Measurements from ENCODE around the gene CEP162. TPM values are rescaled to one million over a fixed set of nuclear protein-coding genes. Genes with fewer than 3 reads are reported as not detected.

Gene CEP162
- total RNA-seq, 3 donors from 2014 or later, result 10.9 to 20.1 (median 18.7) TPM

- Histone ChIP-seq H3K4me3 (no peak overlapping the region), H3K4me1 (no peaks in the 10 kb centered on the region), H3K27ac (no peak overlapping the region), H3K36me3 (no peaks in the 10 kb centered on the region), H3K27me3 (no peaks in the 10 kb centered on the region), H3K9me3 (peaks cover 0 to 6% of the 10 kb centered on the region in 2 donors)
- no peak for DNase-seq (ENCODE audit: low spot score in 2 of 2)
- TF ChIP-seq POLR2A (IDR thresholded peaks at IDR 0.05), result no peak
- no peak for TF ChIP-seq POLR2AphosphoS5 (IDR thresholded peaks at IDR 0.05)
- TF ChIP-seq CTCF (IDR thresholded peaks at IDR 0.05), result no peak
- intact Hi-C loops (cut with DNase I; ENCODE audit: low total_unique reads), result no loop called here
Observed at GRCh38 chr6:84103029-84103428, 124.4 kb downstream of the CEP162 start.

- no peak for DNase-seq (ENCODE audit: low spot score in 2 of 2)
- no peaks in the 10 kb centered on the region for H3K36me3 ChIP-seq
- H3K4me3 ChIP-seq, result no peak overlapping the region
- no peaks in the 10 kb centered on the region for H3K4me1 ChIP-seq
- H3K9me3 ChIP-seq, result peaks cover 0 to 9% of the 10 kb centered on the region in 2 donors
- H3K27ac ChIP-seq, result no peak overlapping the region
- no peaks in the 10 kb centered on the region for H3K27me3 ChIP-seq
- TF ChIP-seq POLR2AphosphoS5 (IDR thresholded peaks at IDR 0.05) (no peak), CTCF (IDR thresholded peaks at IDR 0.05) (no peak), POLR2A (IDR thresholded peaks at IDR 0.05) (no peak)
- intact Hi-C loops (cut with DNase I; ENCODE audit: low total_unique reads), result loop anchor here (10.0 kb wide), 1 partner anchor 1400 kb away; no protein-coding TSS in a partner anchor
Observed at GRCh38 chr6:84095156-84095555, 132.3 kb downstream of the CEP162 start.

GRCh38 chr6:84093441-84094435 lies 133.7 kb downstream of the CEP162 start:
- Histone ChIP-seq H3K36me3 (no peaks in the 10 kb centered on the region), H3K4me3 (no peak overlapping the region), H3K4me1 (no peaks in the 10 kb centered on the region), H3K9me3 (peaks cover 0 to 9% of the 10 kb centered on the region in 2 donors), H3K27me3 (no peaks in the 10 kb centered on the region), H3K27ac (no peak overlapping the region)
- intact Hi-C loops (cut with DNase I; ENCODE audit: low total_unique reads), result loop anchor here (10.0 kb wide), 1 partner anchor 1399 kb away; no protein-coding TSS in a partner anchor
- no peak for DNase-seq (ENCODE audit: low spot score in 2 of 2)
- TF ChIP-seq POLR2AphosphoS5 (IDR thresholded peaks at IDR 0.05), result no peak
- TF ChIP-seq POLR2A (IDR thresholded peaks at IDR 0.05), result no peak
- no peak for TF ChIP-seq CTCF (IDR thresholded peaks at IDR 0.05)

- Histone ChIP-seq H3K36me3 (no peaks in the 10 kb centered on the region), H3K4me3 (no peak overlapping the region), H3K9me3 (peaks cover 0 to 9% of the 10 kb centered on the region in 2 donors), H3K4me1 (no peaks in the 10 kb centered on the region), H3K27me3 (no peaks in the 10 kb centered on the region), H3K27ac (no peak overlapping the region)
- intact Hi-C loops (cut with DNase I; ENCODE audit: low total_unique reads), result no loop called here
- no peak for TF ChIP-seq POLR2A (IDR thresholded peaks at IDR 0.05)
- no peak for TF ChIP-seq POLR2AphosphoS5 (IDR thresholded peaks at IDR 0.05)
- no peak for TF ChIP-seq CTCF (IDR thresholded peaks at IDR 0.05)
- DNase-seq (ENCODE audit: low spot score in 2 of 2), result no peak
Observed at GRCh38 chr6:84089552-84089951, 137.9 kb downstream of the CEP162 start.

GRCh38 chr6:84089081-84089480 lies 138.4 kb downstream of the CEP162 start:
- intact Hi-C loops (cut with DNase I; ENCODE audit: low total_unique reads), result no loop called here
- H3K27ac ChIP-seq, result no peak overlapping the region
- H3K4me1 ChIP-seq, result no peaks in the 10 kb centered on the region
- H3K27me3 ChIP-seq, result no peaks in the 10 kb centered on the region
- H3K36me3 ChIP-seq, result no peaks in the 10 kb centered on the region
- peaks cover 0 to 8% of the 10 kb centered on the region in 2 donors for H3K9me3 ChIP-seq
- DNase-seq (ENCODE audit: low spot score in 2 of 2), result no peak
- H3K4me3 ChIP-seq, result no peak overlapping the region
- TF ChIP-seq POLR2A (IDR thresholded peaks at IDR 0.05), result no peak
- TF ChIP-seq POLR2AphosphoS5 (IDR thresholded peaks at IDR 0.05), result no peak
- TF ChIP-seq CTCF (IDR thresholded peaks at IDR 0.05), result no peak

All from breast epithelium (tissue), 4 donors.